ENCODE results near the gene ASAP2.

DNA sequence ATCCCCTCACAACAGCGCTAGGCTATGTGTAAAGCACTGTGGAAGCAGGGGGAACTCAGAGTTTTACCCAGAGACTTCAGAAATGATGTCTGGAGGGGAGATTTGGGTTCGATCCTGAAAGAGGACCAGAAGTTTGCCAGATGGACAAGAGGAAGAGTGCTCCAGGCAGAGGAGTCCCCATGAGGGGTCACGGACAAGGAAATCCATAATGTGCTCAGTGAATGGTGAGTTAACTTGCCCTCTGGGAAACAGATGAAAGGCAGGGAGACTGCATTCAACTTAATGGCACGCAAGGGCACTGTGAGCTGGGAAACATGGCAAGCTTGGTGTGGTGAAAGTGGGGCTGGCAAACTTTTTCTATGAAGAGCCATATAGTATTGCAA is 6.0 kb upstream of the ASAP2 start:
- TF ChIP-seq, protein P1, sequence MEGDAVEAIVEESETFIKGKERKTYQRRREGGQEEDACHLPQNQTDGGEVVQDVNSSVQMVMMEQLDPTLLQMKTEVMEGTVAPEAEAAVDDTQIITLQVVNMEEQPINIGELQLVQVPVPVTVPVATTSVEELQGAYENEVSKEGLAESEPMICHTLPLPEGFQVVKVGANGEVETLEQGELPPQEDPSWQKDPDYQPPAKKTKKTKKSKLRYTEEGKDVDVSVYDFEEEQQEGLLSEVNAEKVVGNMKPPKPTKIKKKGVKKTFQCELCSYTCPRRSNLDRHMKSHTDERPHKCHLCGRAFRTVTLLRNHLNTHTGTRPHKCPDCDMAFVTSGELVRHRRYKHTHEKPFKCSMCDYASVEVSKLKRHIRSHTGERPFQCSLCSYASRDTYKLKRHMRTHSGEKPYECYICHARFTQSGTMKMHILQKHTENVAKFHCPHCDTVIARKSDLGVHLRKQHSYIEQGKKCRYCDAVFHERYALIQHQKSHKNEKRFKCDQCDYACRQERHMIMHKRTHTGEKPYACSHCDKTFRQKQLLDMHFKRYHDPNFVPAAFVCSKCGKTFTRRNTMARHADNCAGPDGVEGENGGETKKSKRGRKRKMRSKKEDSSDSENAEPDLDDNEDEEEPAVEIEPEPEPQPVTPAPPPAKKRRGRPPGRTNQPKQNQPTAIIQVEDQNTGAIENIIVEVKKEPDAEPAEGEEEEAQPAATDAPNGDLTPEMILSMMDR (conservative IDR thresholded peaks at IDR 0.05; ENCODE audit: low read length), result no peak
- no peak for TF ChIP-seq EZH2phosphoT487 (IDR thresholded peaks at IDR 0.05; ENCODE audit: borderline replicate concordance, low read depth, low read length)
